Right lobe of liver (tissue), 4 donors: Measurements from ENCODE around the gene TENM3.

Source experiments
- POLR2A ChIP-seq: fragments of 450-650 bp; IDR thresholded peaks from one replicate; pipeline ENCODE4 v1.6.1; 2017; ENCODE audit warnings: antibody characterized with exemption, mild to moderate bottlenecking
- TF ChIP-seq, protein P1 (sequence below), 4 donors: fragments of 200-600 bp in 3 of 4; fragments of 450-650 bp in 1 of 4; IDR thresholded peaks; one replicate each; pipeline versions ENCODE4 v1.5.1 to v1.8.0; 2016 to 2022; ENCODE audit warnings: antibody characterized with exemption in 4 of 4, mild to moderate bottlenecking in 2 of 4
- donor health status: DM: no; HTN: no; CAD: no.
- donor health status: DM: no; HTN: no; CAD: no.
- donor health status: DM: no; HTN: yes; CAD: no.

DNA sequence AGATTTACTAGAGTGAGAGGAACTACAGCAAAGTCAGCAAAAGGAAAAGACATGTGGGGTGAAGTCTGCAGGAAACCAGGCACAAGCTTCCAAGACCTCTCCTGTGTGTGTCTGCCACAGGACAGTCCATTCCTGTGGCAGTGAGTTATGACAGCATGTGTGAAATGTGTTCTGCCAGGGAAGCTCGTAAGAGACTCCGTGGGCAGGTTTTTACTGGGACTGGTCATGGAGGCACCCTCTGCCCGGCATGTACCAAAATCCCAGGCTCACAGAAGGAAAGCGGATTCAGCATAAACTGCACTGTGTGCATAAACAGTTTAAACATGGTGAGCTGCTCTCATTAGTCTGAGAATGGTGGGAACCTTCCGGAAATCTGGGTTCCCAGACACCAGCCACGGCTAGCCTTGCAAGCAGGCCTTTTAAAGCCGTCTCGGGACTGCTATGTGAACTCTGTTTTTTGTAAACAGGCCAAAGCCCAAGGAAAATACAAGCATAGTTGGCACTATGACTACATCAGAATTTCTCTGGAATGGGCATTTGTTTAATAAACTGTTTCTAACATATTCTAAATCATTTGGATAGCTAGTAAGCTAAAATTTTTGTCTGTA is 288.5 kb downstream of the TENM3 start:
- no peak for TF ChIP-seq POLR2A
- TF ChIP-seq, protein P1, sequence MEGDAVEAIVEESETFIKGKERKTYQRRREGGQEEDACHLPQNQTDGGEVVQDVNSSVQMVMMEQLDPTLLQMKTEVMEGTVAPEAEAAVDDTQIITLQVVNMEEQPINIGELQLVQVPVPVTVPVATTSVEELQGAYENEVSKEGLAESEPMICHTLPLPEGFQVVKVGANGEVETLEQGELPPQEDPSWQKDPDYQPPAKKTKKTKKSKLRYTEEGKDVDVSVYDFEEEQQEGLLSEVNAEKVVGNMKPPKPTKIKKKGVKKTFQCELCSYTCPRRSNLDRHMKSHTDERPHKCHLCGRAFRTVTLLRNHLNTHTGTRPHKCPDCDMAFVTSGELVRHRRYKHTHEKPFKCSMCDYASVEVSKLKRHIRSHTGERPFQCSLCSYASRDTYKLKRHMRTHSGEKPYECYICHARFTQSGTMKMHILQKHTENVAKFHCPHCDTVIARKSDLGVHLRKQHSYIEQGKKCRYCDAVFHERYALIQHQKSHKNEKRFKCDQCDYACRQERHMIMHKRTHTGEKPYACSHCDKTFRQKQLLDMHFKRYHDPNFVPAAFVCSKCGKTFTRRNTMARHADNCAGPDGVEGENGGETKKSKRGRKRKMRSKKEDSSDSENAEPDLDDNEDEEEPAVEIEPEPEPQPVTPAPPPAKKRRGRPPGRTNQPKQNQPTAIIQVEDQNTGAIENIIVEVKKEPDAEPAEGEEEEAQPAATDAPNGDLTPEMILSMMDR (IDR thresholded peaks at IDR 0.05): no peak
